Measurements from ENCODE around the gene CAV2. TPM values are rescaled to one million over a fixed set of nuclear protein-coding genes. Genes with fewer than 3 reads are reported as not detected.

The CAV2 gene
- total RNA-seq, 1 donor from 2014 or later, result 161 TPM

DNA sequence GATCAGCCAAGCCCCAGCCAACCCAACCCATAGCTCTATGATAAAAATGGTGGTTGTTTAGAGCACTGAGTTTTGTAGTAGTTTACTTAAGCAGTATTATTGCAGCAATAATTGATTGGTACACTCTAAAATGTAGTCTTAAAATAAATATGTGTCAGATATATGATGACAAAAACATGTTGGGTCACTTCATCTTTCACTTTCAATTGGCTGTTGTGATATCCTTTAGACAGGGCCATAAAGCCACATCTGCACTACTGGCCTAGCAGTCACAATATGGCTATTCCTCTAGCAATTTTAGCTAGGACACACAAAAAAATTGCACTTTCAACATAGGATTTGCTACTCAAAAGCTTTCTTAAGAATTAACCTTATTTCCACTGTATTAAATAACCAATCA, 19.4 kb downstream of the CAV2 start:
- H3K4me3 ChIP-seq (ENCODE audit: insufficient read depth, low read depth, low read length), result no peak overlapping the region
- H3K9me3 Mint-ChIP-seq (ENCODE audit: unreplicated experiment), result no peaks in the 10 kb centered on the region
- H3K27me3 Mint-ChIP-seq (ENCODE audit: low read depth, unreplicated experiment), result no peaks in the 10 kb centered on the region
- no peaks in the 10 kb centered on the region for H4K20me1 ChIP-seq (ENCODE audit: insufficient read depth, low read length)
- no peaks in the 10 kb centered on the region for H3K36me3 ChIP-seq (ENCODE audit: insufficient read depth, low read length)
- no peak overlapping the region for H2AFZ ChIP-seq (ENCODE audit: low read depth, low read length)
- no peak overlapping the region for H3K27ac ChIP-seq (ENCODE audit: low read depth, low read length)
- TF ChIP-seq, protein P1, sequence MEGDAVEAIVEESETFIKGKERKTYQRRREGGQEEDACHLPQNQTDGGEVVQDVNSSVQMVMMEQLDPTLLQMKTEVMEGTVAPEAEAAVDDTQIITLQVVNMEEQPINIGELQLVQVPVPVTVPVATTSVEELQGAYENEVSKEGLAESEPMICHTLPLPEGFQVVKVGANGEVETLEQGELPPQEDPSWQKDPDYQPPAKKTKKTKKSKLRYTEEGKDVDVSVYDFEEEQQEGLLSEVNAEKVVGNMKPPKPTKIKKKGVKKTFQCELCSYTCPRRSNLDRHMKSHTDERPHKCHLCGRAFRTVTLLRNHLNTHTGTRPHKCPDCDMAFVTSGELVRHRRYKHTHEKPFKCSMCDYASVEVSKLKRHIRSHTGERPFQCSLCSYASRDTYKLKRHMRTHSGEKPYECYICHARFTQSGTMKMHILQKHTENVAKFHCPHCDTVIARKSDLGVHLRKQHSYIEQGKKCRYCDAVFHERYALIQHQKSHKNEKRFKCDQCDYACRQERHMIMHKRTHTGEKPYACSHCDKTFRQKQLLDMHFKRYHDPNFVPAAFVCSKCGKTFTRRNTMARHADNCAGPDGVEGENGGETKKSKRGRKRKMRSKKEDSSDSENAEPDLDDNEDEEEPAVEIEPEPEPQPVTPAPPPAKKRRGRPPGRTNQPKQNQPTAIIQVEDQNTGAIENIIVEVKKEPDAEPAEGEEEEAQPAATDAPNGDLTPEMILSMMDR (IDR thresholded peaks at IDR 0.05; ENCODE audit: insufficient read depth, low read depth, low read length), result no peak
- TF ChIP-seq EZH2 (IDR thresholded peaks at IDR 0.05; ENCODE audit: insufficient read depth, low read length), result no peak
- H3K27me3 ChIP-seq (ENCODE audit: insufficient read depth, low read length), result no peaks in the 10 kb centered on the region
- H3K36me3 Mint-ChIP-seq (ENCODE audit: low read depth, unreplicated experiment), result no peaks in the 10 kb centered on the region
- H3K4me3 Mint-ChIP-seq (ENCODE audit: unreplicated experiment), result no peak overlapping the region
- peak; percentile 13 for FAIRE-seq
- no peak overlapping the region for H3K27ac Mint-ChIP-seq (ENCODE audit: unreplicated experiment)
- no peaks in the 10 kb centered on the region for H3K9me3 ChIP-seq (ENCODE audit: insufficient read depth, low read depth, low read length)
- no peak overlapping the region for H3K4me2 ChIP-seq (ENCODE audit: low read length)
- H3K4me1 Mint-ChIP-seq (ENCODE audit: low read depth, unreplicated experiment), result peaks cover 26% of the 10 kb centered on the region
- no peak for DNase-seq (ENCODE audit: low read depth)
- peaks cover 25% of the 10 kb centered on the region for H3K4me1 ChIP-seq (ENCODE audit: insufficient read depth, low read length)
- no peaks in the 10 kb centered on the region for H3K79me2 ChIP-seq (ENCODE audit: insufficient read depth, low read length)
- no peak overlapping the region for H3K9ac ChIP-seq (ENCODE audit: low read length)

DNA sequence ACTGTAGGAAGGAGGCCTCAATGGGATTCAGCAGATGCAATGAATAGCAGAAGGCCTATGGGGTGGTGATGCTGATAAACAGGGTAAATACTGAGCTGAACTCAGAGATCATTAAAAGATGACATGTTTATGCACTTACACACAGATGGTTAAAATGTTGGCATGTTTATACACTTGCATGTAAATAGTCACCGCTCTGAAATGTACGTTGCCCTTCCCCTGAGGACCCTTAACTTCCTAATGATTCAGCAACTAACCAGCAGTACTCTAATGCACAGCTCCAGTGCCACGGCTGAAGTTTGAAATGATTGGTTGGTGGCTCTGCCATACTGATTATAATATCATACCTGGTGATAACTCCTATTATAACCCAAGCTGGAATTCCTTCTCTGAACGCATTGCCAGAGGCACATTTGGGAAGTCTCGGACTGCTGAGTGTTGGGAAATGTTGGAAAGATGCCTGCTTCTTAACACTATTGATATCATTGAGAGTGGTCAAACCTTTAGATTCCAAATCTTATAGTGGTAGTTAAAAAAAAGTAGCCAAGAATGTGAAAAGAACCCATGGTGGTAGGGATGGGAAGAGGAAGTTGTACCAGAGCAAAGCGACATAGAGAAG, 21.6 kb downstream of the CAV2 start:
- Histone ChIP-seq H4K20me1 (ENCODE audit: insufficient read depth, low read length) (no peaks in the 10 kb centered on the region), H3K27me3 (ENCODE audit: insufficient read depth, low read length) (no peaks in the 10 kb centered on the region), H3K36me3 (ENCODE audit: insufficient read depth, low read length) (no peaks in the 10 kb centered on the region), H3K79me2 (ENCODE audit: insufficient read depth, low read length) (peaks cover 13% of the 10 kb centered on the region), H3K27ac (ENCODE audit: low read depth, low read length) (peak overlapping the region; percentile 74), H2AFZ (ENCODE audit: low read depth, low read length) (no peak overlapping the region), H3K4me1 (ENCODE audit: insufficient read depth, low read length) (peaks cover 29% of the 10 kb centered on the region), H3K4me2 (ENCODE audit: low read length) (no peak overlapping the region), H3K4me3 (ENCODE audit: insufficient read depth, low read depth, low read length) (no peak overlapping the region), H3K9me3 (ENCODE audit: insufficient read depth, low read depth, low read length) (no peaks in the 10 kb centered on the region), H3K9ac (ENCODE audit: low read length) (no peak overlapping the region)
- FAIRE-seq (no peak), DNase-seq (ENCODE audit: low read depth) (peak; percentile 38)
- Mint-ChIP-seq H3K36me3 (ENCODE audit: low read depth, unreplicated experiment) (no peaks in the 10 kb centered on the region), H3K27me3 (ENCODE audit: low read depth, unreplicated experiment) (no peaks in the 10 kb centered on the region), H3K4me3 (ENCODE audit: unreplicated experiment) (no peak overlapping the region), H3K27ac (ENCODE audit: unreplicated experiment) (peak overlapping the region; percentile 38), H3K4me1 (ENCODE audit: low read depth, unreplicated experiment) (peaks cover 28% of the 10 kb centered on the region), H3K9me3 (ENCODE audit: unreplicated experiment) (no peaks in the 10 kb centered on the region)
- TF ChIP-seq EZH2 (IDR thresholded peaks at IDR 0.05; ENCODE audit: insufficient read depth, low read length), result no peak

DNA sequence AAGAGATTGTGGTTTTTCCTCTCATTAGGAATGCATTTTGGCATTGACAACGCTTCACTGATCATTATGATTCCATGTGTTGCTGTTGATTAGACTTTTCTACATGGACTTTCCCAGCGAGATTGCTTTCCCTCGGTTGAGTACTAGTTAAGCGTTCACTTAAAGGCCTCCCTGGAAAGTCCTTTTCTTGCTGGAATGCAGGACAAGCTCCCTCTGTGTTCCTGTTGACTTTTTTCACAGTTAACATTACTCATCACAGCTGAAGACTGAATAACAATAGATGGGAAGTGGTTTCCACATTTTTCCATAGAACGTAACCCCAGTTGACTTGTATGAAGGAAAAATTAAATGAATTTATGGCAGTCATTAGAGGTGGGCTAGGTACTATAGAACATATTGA, 22.7 kb downstream of the CAV2 start:
- DNase-seq (ENCODE audit: low read depth), result peak; percentile 96
- Histone ChIP-seq H3K27me3 (ENCODE audit: insufficient read depth, low read length) (no peaks in the 10 kb centered on the region), H3K27ac (ENCODE audit: low read depth, low read length) (peak overlapping the region; percentile 74), H3K4me2 (ENCODE audit: low read length) (peak overlapping the region; percentile 71), H3K4me1 (ENCODE audit: insufficient read depth, low read length) (peaks cover 30% of the 10 kb centered on the region), H3K9me3 (ENCODE audit: insufficient read depth, low read depth, low read length) (no peaks in the 10 kb centered on the region), H3K9ac (ENCODE audit: low read length) (peak overlapping the region; percentile 45), H3K79me2 (ENCODE audit: insufficient read depth, low read length) (peaks cover 24% of the 10 kb centered on the region), H3K36me3 (ENCODE audit: insufficient read depth, low read length) (no peaks in the 10 kb centered on the region), H3K4me3 (ENCODE audit: insufficient read depth, low read depth, low read length) (no peak overlapping the region), H4K20me1 (ENCODE audit: insufficient read depth, low read length) (no peaks in the 10 kb centered on the region), H2AFZ (ENCODE audit: low read depth, low read length) (peak overlapping the region; percentile 18)
- Mint-ChIP-seq H3K4me1 (ENCODE audit: low read depth, unreplicated experiment) (peaks cover 34% of the 10 kb centered on the region), H3K36me3 (ENCODE audit: low read depth, unreplicated experiment) (peaks cover 9% of the 10 kb centered on the region), H3K27me3 (ENCODE audit: low read depth, unreplicated experiment) (no peaks in the 10 kb centered on the region), H3K9me3 (ENCODE audit: unreplicated experiment) (no peaks in the 10 kb centered on the region), H3K4me3 (ENCODE audit: unreplicated experiment) (no peak overlapping the region), H3K27ac (ENCODE audit: unreplicated experiment) (peak overlapping the region; percentile 97)
- FAIRE-seq, result peak; percentile 73
- TF ChIP-seq, protein P1 (IDR thresholded peaks at IDR 0.05; ENCODE audit: insufficient read depth, low read depth, low read length), result no peak
- no peak for TF ChIP-seq EZH2 (IDR thresholded peaks at IDR 0.05; ENCODE audit: insufficient read depth, low read length)

Data from astrocyte (in vitro differentiated cells and primary cell).